Astrocyte (in vitro differentiated cells and primary cell): ENCODE data around the gene AP2B1.

Source experiments
- EZH2 ChIP-seq: IDR thresholded peaks from 2 replicates; pipeline ENCODE4 v1.6.1; 2012; ENCODE audit warnings: mild to moderate bottlenecking, low read length, inconsistent platforms; ENCODE audit not compliant: insufficient read depth
- TF ChIP-seq, protein P1 (sequence below): IDR thresholded peaks from 2 replicates; pipeline ENCODE4 v1.5.1; 2011; ENCODE audit warnings: low read depth, mild to moderate bottlenecking, inconsistent platforms, low read length, moderate library complexity; ENCODE audit not compliant: insufficient read depth

- TF ChIP-seq, protein P1, sequence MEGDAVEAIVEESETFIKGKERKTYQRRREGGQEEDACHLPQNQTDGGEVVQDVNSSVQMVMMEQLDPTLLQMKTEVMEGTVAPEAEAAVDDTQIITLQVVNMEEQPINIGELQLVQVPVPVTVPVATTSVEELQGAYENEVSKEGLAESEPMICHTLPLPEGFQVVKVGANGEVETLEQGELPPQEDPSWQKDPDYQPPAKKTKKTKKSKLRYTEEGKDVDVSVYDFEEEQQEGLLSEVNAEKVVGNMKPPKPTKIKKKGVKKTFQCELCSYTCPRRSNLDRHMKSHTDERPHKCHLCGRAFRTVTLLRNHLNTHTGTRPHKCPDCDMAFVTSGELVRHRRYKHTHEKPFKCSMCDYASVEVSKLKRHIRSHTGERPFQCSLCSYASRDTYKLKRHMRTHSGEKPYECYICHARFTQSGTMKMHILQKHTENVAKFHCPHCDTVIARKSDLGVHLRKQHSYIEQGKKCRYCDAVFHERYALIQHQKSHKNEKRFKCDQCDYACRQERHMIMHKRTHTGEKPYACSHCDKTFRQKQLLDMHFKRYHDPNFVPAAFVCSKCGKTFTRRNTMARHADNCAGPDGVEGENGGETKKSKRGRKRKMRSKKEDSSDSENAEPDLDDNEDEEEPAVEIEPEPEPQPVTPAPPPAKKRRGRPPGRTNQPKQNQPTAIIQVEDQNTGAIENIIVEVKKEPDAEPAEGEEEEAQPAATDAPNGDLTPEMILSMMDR, result no peak
- no peak for TF ChIP-seq EZH2
These were observed 166.0 kb downstream of the AP2B1 start, which contains the start of gene GAS2L2 for GRCh38 chr17:35752945-35753764.
